HCT116 (cell line): Measurements from ENCODE around the gene CTDNEP1. TPM values are rescaled to one million over a fixed set of nuclear protein-coding genes. Genes with fewer than 3 reads are reported as not detected.
A peak's percentile ranks its signal among the peaks of the same experiment; 100 is the strongest.

Experiments used
- ATAC-seq: fragments of 200-7000 bp; cut with Tn5 transposase; 2 replicates; pipeline ENCODE4 v1.9.1; 2020; ENCODE audit warnings: mild to moderate bottlenecking, moderate library complexity
- BruUV-seq: library from RNA; stranded (reverse); fragments of 400-500 nt; replicated peaks from 2 replicates; lab custom pipeline; 2021; lab: Mats Ljungman, UMichigan
- CTCF ChIA-PET: fragments of 300-600 bp; sonication (Branson Sonifier 250); formaldehyde crosslinking; loops from one replicate; lab custom pipeline; 2021; ENCODE audit warnings: antibody characterized with exemption; lab: Charles Lee
- POLR2A ChIA-PET: fragments of 300-600, 350-600 bp; sonication (Branson Sonifier 250); formaldehyde crosslinking; loops from one replicate; lab custom pipeline; 2021; ENCODE audit warnings: antibody characterized with exemption; lab: Charles Lee
- RAD21 ChIA-PET, 2 experiments: fragments of 300-600 bp; sonication (Branson Sonifier 250); formaldehyde crosslinking; loops; one replicate each; lab custom pipeline; 2023; ENCODE audit warnings: low total read pairs in 2 of 2; ENCODE audit not compliant: uncharacterized antibody in 2 of 2, unreplicated experiment in 2 of 2, low non-redundant PET in 1 of 2; lab: Charles Lee
- DNase-seq: peaks from one replicate; pipeline ENCODE4 v3.0.0-alpha.2; 2010; ENCODE audit warnings: low read depth, low spot score
- H2AFZ ChIP-seq: fragments of 200-600 bp; shearing (Covaris generic), sonication (generic); 2 replicates; pipeline ENCODE4 v1.6.1; 2017; ENCODE audit warnings: low read depth, mixed run types, mixed read lengths, antibody characterized with exemption, low read length; ENCODE audit not compliant: poor library complexity, severe bottlenecking
- H3K27ac ChIP-seq: 2 replicates; pipeline ENCODE4 v1.5.1; 2012; ENCODE audit warnings: low read depth, low read length
- H3K27me3 ChIP-seq: fragments of 200-600 bp; sonication (generic); 2 replicates; pipeline ENCODE4 v1.6.1; 2016; ENCODE audit warnings: mixed run types, low read length, mixed read lengths; ENCODE audit not compliant: insufficient read depth
- H3K36me3 ChIP-seq, 2 experiments: fragments of 200-500 bp in 1 of 2; fragments of 200-600 bp in 1 of 2; sonication (Bioruptor generic) in 1 of 2; sonication (generic) in 1 of 2; 2 replicates each; pipeline versions ENCODE4 v1.5.1 to v1.6.1; 2014 to 2016; ENCODE audit warnings: low read length in 2 of 2, inconsistent platforms in 1 of 2, mixed read lengths in 1 of 2, mixed run types in 1 of 2; ENCODE audit not compliant: insufficient read depth in 2 of 2, control insufficient read depth in 1 of 2
- H3K4me1 ChIP-seq, 2 experiments: fragments of 200-600 bp in 1 of 2; sonication (generic) in 1 of 2; 2 replicates each; pipeline versions ENCODE4 v1.5.1 to v1.6.1; 2012 to 2017; ENCODE audit warnings: low read length in 2 of 2, inconsistent platforms in 1 of 2, mild to moderate bottlenecking in 1 of 2, mixed read lengths in 1 of 2, mixed run types in 1 of 2, moderate library complexity in 1 of 2; ENCODE audit not compliant: insufficient read depth in 2 of 2, control insufficient read depth in 1 of 2
- H3K4me2 ChIP-seq: fragments of 200-600 bp; sonication (generic); 2 replicates; pipeline ENCODE4 v1.6.1; 2017; ENCODE audit warnings: mixed run types, low read length, mixed read lengths
- H3K4me3 ChIP-seq, 2 experiments: fragments of 200-600 bp in 1 of 2; sonication (generic) in 1 of 2; replicated peaks in 1 of 2; 2 replicates each; pipeline ENCODE4 v1.5.1; 2011 to 2016; ENCODE audit warnings: low read length in 2 of 2, control low read depth in 1 of 2, low read depth in 1 of 2, mild to moderate bottlenecking in 1 of 2, mixed read lengths in 1 of 2, mixed run types in 1 of 2
- H3K79me2 ChIP-seq: fragments of 200-600 bp; sonication (generic); 2 replicates; pipeline ENCODE4 v1.6.1; 2017; ENCODE audit warnings: mild to moderate bottlenecking, mixed run types, low read length, moderate library complexity, mixed read lengths; ENCODE audit not compliant: insufficient read depth
- H3K9ac ChIP-seq: fragments of 200-600 bp; sonication (generic); 2 replicates; pipeline ENCODE4 v1.6.1; 2016; ENCODE audit warnings: low read length, mixed read lengths
- H3K9me2 ChIP-seq: fragments of 200-600 bp; sonication (generic), shearing (Covaris generic); 2 replicates; pipeline ENCODE4 v1.6.1; 2017; ENCODE audit warnings: mixed run types, mild to moderate bottlenecking, moderate library complexity; ENCODE audit not compliant: insufficient read depth
- H3K9me3 ChIP-seq, 2 experiments: fragments of 200-500 bp in 1 of 2; fragments of 200-600 bp in 1 of 2; sonication (Bioruptor generic) in 1 of 2; sonication (generic) in 1 of 2; 2 replicates each; pipeline ENCODE4 v1.6.1; 2014 to 2017; ENCODE audit warnings: low read length in 2 of 2, mixed read lengths in 2 of 2, inconsistent platforms in 1 of 2, low read depth in 1 of 2, mild to moderate bottlenecking in 1 of 2, mixed run types in 1 of 2, moderate library complexity in 1 of 2; ENCODE audit not compliant: control insufficient read depth in 1 of 2, insufficient read depth in 1 of 2
- H4K20me1 ChIP-seq: fragments of 200-600 bp; sonication (generic), shearing (Covaris generic); 2 replicates; pipeline ENCODE4 v1.6.1; 2017; ENCODE audit warnings: mixed run types, mild to moderate bottlenecking, moderate library complexity; ENCODE audit not compliant: insufficient read depth
- EZH2 ChIP-seq: fragments of 200-600 bp; sonication (generic); IDR thresholded peaks from 2 replicates; pipeline ENCODE4 v1.6.1; 2017; ENCODE audit warnings: antibody characterized with exemption, mixed run types
- JUND ChIP-seq: IDR thresholded peaks from 2 replicates; pipeline ENCODE4 v1.6.1; 2012
- MAX ChIP-seq: IDR thresholded peaks from 2 replicates; pipeline ENCODE4 v1.6.1; 2012
- REST ChIP-seq: IDR thresholded peaks from 2 replicates; pipeline ENCODE4 v1.6.1; 2012; ENCODE audit warnings: low read depth
- SIN3A ChIP-seq: IDR thresholded peaks from 2 replicates; pipeline ENCODE4 v1.6.1; 2012; ENCODE audit warnings: low read depth
- TCF7L2 ChIP-seq: IDR thresholded peaks from 2 replicates; pipeline ENCODE4 v1.7.0; 2011; ENCODE audit warnings: borderline replicate concordance, inconsistent platforms; ENCODE audit not compliant: insufficient read depth, insufficient read length; ENCODE audit errors: extremely low read depth
- ZFX ChIP-seq: fragments of 450-650 bp; IDR thresholded peaks from 2 replicates; pipeline ENCODE4 v1.6.1; 2017
- intact Hi-C: fragments of 100-400 bp; cut with micrococcal nuclease; formaldehyde crosslinking; loops from 2 replicates; pipeline ENCODE4 v1.10.0; 2022
- total RNA-seq: library from RNA; stranded (reverse); gene quantifications from one replicate; pipeline ENCODE4 v1.2.1, GENCODE V29; 2021; ENCODE audit not compliant: unreplicated experiment

CTDNEP1 gene
- total RNA-seq, 1 experiment from 2014 or later, result 143 TPM

- TF ChIP-seq REST (no peak), SIN3A (no peak), TCF7L2 (no peak), JUND (no peak)
Measured at GRCh38 chr17:7283471-7284216, 32.1 kb upstream of the CTDNEP1 start (continued).

GRCh38 chr17:7282752-7283321, 31.3 kb upstream of the CTDNEP1 start:
- Histone ChIP-seq H3K79me2 (no peaks in the 10 kb centered on the region), H3K36me3 (no peaks in the 10 kb centered on the region), H3K27ac (no peak overlapping the region), H3K4me1 (peaks cover 13 to 34% of the 10 kb centered on the region in 2 experiments), H2AFZ (no peak overlapping the region), H3K27me3 (no peaks in the 10 kb centered on the region), H4K20me1 (no peaks in the 10 kb centered on the region), H3K9me3 (no peaks in the 10 kb centered on the region), H3K9me2 (no peaks in the 10 kb centered on the region), H3K4me3 (no peak overlapping the region), H3K9ac (peak overlapping the region; percentile 3; the same call in 1 of the 2 replicates), H3K4me2 (peak overlapping the region; percentile 98; the same call in 1 of the 2 replicates)
- intact Hi-C loops, result no loop called here
- ChIA-PET POLR2A (interaction anchor here (0.6 kb wide), 1 partner anchor 259 kb away, joined by 3 read pairs; no protein-coding TSS in a partner anchor), RAD21 (no interaction called here), CTCF (interaction anchor here (1.2 kb wide), 1 partner anchor 13 kb away, joined by 3 read pairs; no protein-coding TSS in a partner anchor)
- TF ChIP-seq MAX, result no peak
- no peak for TF ChIP-seq ZFX
- TF ChIP-seq EZH2, result no peak
- no peak for ATAC-seq
- no TSS peak for BruUV-seq
- no peak for DNase-seq
